HG03565 (cell line): Measurements from ENCODE around the gene ETV3L.
"Not testable (repeated sequence)": the region's sequence is repeated elsewhere in the genome, so short reads cannot be mapped to it uniquely, and the experiment has no call there.

Experiments used
- ATAC-seq: cut with Tn5 transposase; IDR thresholded peaks from one replicate; pipeline ENCODE4 v1.9.1; 2021; ENCODE audit warnings: mild to moderate bottlenecking, moderate library complexity; ENCODE audit not compliant: unreplicated experiment

Gene ETV3L

GRCh38 chr1:157084720-157085119, 14.9 kb downstream of the ETV3L start:
- no peak for ATAC-seq

- ATAC-seq, result no peak
Measured at GRCh38 chr1:157081707-157082106, 17.9 kb downstream of the ETV3L start.

GRCh38 chr1:157080714-157081113, 18.9 kb downstream of the ETV3L start:
- ATAC-seq, result no peak

GRCh38 chr1:157077394-157077793, 22.2 kb downstream of the ETV3L start:
- no peak for ATAC-seq

- no peak for ATAC-seq
Measured at GRCh38 chr1:157073944-157074685, 25.5 kb downstream of the ETV3L start.

GRCh38 chr1:157069601-157070000, 30.0 kb downstream of the ETV3L start:
- no peak for ATAC-seq

GRCh38 chr1:157059241-157059640, 40.4 kb downstream of the ETV3L start:
- not testable (repeated sequence) for ATAC-seq

GRCh38 chr1:157056269-157056668, 43.3 kb downstream of the ETV3L start:
- no peak for ATAC-seq

- not testable (repeated sequence) for ATAC-seq
Measured at GRCh38 chr1:157055729-157056128, 43.9 kb downstream of the ETV3L start.

GRCh38 chr1:157050836-157051235, 48.8 kb downstream of the ETV3L start:
- ATAC-seq, result no peak

GRCh38 chr1:157047062-157047410, 52.6 kb downstream of the ETV3L start:
- no peak for ATAC-seq

- no peak for ATAC-seq
Measured at GRCh38 chr1:157045250-157046218, 54.1 kb downstream of the ETV3L start, which contains the start of gene ARHGEF11. Gene ARHGEF11, minus strand, starts transcription at chr1:157045742. Its CDS starts 1,412 bp downstream, at chr1:157044330.

GRCh38 chr1:157044326-157044725, 55.3 kb downstream of the ETV3L start:
- no peak for ATAC-seq

- no peak for ATAC-seq
Measured at GRCh38 chr1:157043685-157044084, 55.9 kb downstream of the ETV3L start.

GRCh38 chr1:157042846-157043245, 56.8 kb downstream of the ETV3L start:
- ATAC-seq, result no peak
